Measurements from ENCODE around the gene MCCC1.
"Not testable (repeated sequence)": the region's sequence is repeated elsewhere in the genome, so short reads cannot be mapped to it uniquely, and the experiment has no call there.

The MCCC1 gene

DNA sequence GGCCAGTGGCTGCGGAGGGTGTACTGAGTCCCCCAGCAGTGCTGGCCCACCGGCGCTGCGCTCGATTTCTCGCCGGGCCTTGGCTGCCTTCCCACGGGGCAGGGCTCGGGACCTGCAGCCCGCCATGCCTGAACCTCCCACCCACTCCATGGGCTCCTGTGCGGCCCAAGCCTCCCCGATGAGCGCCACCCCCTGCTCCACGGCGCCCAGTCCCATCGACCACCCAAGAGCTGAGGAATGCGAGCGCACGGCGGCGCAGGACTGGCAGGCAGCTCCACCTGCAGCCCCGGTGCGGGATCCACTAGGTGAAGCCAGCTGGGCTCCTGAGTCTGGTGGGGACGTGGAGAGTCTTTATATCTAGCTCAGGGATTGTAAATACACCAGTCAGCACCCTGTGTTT, 1.7 kb upstream of the MCCC1 start:
- H3K4me3 ChIP-seq (ENCODE audit: low read depth, low read length); H3K36me3 ChIP-seq (ENCODE audit: control insufficient read depth in 2 of 2, insufficient read depth in 1 of 2, low read length in 2 of 2); POLR2A ChIA-PET; H3K27ac ChIP-seq (ENCODE audit: extremely low read depth, low read depth, low read length); H3K9me3 ChIP-seq (ENCODE audit: control insufficient read depth, insufficient read depth, low read depth, low read length); H3K4me1 ChIP-seq (ENCODE audit: control insufficient read depth, insufficient read depth, low read length); CTCF ChIA-PET: not testable (repeated sequence)

DNA sequence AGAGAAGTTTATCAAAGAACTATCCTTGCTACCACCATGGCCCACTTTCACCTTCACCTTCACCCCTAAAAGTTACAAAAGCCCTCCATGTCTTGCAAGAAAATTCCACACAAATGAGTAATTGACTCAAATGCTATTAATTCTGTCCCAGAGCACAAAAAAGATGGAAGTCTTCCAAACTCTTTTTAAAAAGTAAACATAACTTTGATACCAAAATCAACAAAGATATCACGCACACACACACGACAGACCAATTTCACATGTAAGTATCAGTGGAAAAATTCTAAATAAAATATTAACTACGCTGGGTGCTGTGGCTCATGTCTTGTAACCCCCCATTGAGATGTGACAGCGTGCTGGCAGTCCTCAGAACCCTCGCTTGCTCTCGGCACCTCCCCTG, 1.1 kb upstream of the MCCC1 start:
- no peak overlapping the region for H3K27ac ChIP-seq (ENCODE audit: extremely low read depth, low read depth, low read length)
- TF ChIP-seq SP3 (tag by site-specific recombination; IDR thresholded peaks at IDR 0.05) (no peak), GLI2 (tag by site-specific recombination; IDR thresholded peaks at IDR 0.05; ENCODE audit: borderline replicate concordance, low read depth) (no peak), ZNF596 (tag by site-specific recombination; IDR thresholded peaks at IDR 0.05) (no peak), KLF8 (tag by site-specific recombination; IDR thresholded peaks at IDR 0.05) (no peak), ZNF701 (tag by site-specific recombination; IDR thresholded peaks at IDR 0.05) (no peak), ZNF354C (tag by site-specific recombination; IDR thresholded peaks at IDR 0.05; ENCODE audit: borderline replicate concordance, low read depth) (no peak), ZNF121 (tag by site-specific recombination; IDR thresholded peaks at IDR 0.05) (no peak), ZNF433 (tag by site-specific recombination; IDR thresholded peaks at IDR 0.05; ENCODE audit: low read depth) (no peak)
- TF ChIP-seq, protein P1, sequence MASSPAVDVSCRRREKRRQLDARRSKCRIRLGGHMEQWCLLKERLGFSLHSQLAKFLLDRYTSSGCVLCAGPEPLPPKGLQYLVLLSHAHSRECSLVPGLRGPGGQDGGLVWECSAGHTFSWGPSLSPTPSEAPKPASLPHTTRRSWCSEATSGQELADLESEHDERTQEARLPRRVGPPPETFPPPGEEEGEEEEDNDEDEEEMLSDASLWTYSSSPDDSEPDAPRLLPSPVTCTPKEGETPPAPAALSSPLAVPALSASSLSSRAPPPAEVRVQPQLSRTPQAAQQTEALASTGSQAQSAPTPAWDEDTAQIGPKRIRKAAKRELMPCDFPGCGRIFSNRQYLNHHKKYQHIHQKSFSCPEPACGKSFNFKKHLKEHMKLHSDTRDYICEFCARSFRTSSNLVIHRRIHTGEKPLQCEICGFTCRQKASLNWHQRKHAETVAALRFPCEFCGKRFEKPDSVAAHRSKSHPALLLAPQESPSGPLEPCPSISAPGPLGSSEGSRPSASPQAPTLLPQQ (tag by site-specific recombination; IDR thresholded peaks at IDR 0.05) = no peak
- TF ChIP-seq, protein P2, sequence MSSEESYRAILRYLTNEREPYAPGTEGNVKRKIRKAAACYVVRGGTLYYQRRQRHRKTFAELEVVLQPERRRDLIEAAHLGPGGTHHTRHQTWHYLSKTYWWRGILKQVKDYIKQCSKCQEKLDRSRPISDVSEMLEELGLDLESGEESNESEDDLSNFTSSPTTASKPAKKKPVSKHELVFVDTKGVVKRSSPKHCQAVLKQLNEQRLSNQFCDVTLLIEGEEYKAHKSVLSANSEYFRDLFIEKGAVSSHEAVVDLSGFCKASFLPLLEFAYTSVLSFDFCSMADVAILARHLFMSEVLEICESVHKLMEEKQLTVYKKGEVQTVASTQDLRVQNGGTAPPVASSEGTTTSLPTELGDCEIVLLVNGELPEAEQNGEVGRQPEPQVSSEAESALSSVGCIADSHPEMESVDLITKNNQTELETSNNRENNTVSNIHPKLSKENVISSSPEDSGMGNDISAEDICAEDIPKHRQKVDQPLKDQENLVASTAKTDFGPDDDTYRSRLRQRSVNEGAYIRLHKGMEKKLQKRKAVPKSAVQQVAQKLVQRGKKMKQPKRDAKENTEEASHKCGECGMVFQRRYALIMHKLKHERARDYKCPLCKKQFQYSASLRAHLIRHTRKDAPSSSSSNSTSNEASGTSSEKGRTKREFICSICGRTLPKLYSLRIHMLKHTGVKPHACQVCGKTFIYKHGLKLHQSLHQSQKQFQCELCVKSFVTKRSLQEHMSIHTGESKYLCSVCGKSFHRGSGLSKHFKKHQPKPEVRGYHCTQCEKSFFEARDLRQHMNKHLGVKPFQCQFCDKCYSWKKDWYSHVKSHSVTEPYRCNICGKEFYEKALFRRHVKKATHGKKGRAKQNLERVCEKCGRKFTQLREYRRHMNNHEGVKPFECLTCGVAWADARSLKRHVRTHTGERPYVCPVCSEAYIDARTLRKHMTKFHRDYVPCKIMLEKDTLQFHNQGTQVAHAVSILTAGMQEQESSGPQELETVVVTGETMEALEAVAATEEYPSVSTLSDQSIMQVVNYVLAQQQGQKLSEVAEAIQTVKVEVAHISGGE (tag by site-specific recombination; conservative IDR thresholded peaks at IDR 0.05; ENCODE audit: low read depth) = no peak
- TF ChIP-seq, protein P3, sequence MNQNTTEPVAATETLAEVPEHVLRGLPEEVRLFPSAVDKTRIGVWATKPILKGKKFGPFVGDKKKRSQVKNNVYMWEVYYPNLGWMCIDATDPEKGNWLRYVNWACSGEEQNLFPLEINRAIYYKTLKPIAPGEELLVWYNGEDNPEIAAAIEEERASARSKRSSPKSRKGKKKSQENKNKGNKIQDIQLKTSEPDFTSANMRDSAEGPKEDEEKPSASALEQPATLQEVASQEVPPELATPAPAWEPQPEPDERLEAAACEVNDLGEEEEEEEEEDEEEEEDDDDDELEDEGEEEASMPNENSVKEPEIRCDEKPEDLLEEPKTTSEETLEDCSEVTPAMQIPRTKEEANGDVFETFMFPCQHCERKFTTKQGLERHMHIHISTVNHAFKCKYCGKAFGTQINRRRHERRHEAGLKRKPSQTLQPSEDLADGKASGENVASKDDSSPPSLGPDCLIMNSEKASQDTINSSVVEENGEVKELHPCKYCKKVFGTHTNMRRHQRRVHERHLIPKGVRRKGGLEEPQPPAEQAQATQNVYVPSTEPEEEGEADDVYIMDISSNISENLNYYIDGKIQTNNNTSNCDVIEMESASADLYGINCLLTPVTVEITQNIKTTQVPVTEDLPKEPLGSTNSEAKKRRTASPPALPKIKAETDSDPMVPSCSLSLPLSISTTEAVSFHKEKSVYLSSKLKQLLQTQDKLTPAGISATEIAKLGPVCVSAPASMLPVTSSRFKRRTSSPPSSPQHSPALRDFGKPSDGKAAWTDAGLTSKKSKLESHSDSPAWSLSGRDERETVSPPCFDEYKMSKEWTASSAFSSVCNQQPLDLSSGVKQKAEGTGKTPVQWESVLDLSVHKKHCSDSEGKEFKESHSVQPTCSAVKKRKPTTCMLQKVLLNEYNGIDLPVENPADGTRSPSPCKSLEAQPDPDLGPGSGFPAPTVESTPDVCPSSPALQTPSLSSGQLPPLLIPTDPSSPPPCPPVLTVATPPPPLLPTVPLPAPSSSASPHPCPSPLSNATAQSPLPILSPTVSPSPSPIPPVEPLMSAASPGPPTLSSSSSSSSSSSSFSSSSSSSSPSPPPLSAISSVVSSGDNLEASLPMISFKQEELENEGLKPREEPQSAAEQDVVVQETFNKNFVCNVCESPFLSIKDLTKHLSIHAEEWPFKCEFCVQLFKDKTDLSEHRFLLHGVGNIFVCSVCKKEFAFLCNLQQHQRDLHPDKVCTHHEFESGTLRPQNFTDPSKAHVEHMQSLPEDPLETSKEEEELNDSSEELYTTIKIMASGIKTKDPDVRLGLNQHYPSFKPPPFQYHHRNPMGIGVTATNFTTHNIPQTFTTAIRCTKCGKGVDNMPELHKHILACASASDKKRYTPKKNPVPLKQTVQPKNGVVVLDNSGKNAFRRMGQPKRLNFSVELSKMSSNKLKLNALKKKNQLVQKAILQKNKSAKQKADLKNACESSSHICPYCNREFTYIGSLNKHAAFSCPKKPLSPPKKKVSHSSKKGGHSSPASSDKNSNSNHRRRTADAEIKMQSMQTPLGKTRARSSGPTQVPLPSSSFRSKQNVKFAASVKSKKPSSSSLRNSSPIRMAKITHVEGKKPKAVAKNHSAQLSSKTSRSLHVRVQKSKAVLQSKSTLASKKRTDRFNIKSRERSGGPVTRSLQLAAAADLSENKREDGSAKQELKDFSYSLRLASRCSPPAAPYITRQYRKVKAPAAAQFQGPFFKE (tag by site-specific recombination; IDR thresholded peaks at IDR 0.05; ENCODE audit: borderline replicate concordance) = no peak
- TF ChIP-seq, protein P4, sequence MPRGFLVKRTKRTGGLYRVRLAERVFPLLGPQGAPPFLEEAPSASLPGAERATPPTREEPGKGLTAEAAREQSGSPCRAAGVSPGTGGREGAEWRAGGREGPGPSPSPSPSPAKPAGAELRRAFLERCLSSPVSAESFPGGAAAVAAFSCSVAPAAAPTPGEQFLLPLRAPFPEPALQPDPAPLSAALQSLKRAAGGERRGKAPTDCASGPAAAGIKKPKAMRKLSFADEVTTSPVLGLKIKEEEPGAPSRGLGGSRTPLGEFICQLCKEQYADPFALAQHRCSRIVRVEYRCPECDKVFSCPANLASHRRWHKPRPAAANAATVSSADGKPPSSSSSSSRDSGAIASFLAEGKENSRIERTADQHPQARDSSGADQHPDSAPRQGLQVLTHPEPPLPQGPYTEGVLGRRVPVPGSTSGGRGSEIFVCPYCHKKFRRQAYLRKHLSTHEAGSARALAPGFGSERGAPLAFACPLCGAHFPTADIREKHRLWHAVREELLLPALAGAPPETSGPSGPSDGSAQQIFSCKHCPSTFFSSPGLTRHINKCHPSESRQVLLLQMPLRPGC (tag by site-specific recombination; IDR thresholded peaks at IDR 0.05) = no peak
- peaks cover 0 to 3% of the 10 kb centered on the region in 2 experiments; a peak in 1 of 3 replicates for H3K36me3 ChIP-seq (ENCODE audit: control insufficient read depth in 2 of 2, insufficient read depth in 1 of 2, low read length in 2 of 2)
- no peaks in the 10 kb centered on the region for H3K4me1 ChIP-seq (ENCODE audit: control insufficient read depth, insufficient read depth, low read length)
- H3K9me3 ChIP-seq (ENCODE audit: control insufficient read depth, insufficient read depth, low read depth, low read length) = no peaks in the 10 kb centered on the region
- POLR2A ChIA-PET = no interaction called here
- CTCF ChIA-PET = interaction anchor here (0.6 kb wide), 1 partner anchor 527 kb away, joined by 4 read pairs; no protein-coding TSS in a partner anchor
- H3K4me3 ChIP-seq (ENCODE audit: low read depth, low read length) = no peak overlapping the region
